ENCODE results near the gene MOCOS.

DNA sequence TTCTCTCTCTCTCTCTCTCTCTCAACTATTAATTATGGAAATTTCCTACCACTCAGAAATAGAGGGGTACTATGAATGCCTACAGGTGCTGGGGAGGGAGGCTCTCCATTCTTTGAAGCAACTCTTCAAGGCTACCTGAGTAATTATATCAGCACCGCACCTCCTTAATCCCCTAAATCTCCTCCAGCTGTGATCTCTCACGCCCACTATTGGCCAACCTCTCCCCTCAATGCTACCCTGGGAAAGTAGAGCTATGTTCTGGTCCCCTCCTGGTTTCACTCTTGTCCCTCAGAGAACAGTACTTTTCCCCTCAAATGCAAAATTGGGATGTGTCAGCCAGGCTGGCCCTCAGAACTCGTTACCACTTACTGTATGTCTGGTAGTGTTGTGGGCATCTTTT, 1.6 kb downstream of the MOCOS start:
- TF ChIP-seq CTCF (IDR thresholded peaks at IDR 0.05 in 8 of 11, conservative IDR thresholded peaks at IDR 0.05 in 3 of 11) (no peak), POLR2A (IDR thresholded peaks at IDR 0.05) (no peak)
